Measurements from ENCODE around the gene ZNF225.

DNA sequence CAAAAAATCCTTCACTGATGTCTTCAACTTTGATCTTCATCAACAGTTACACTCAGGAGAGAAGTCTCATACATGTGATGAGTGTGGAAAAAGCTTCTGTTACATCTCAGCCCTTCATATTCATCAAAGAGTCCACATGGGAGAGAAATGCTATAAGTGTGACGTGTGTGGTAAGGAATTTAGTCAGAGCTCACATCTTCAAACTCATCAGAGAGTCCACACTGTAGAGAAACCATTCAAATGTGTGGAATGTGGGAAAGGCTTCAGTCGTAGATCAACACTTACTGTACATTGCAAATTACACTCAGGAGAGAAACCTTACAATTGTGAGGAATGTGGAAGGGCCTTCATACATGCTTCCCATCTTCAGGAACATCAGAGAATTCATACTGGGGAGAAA is 43.3 kb downstream of the ZNF225 start:
- TF ChIP-seq, protein P1, sequence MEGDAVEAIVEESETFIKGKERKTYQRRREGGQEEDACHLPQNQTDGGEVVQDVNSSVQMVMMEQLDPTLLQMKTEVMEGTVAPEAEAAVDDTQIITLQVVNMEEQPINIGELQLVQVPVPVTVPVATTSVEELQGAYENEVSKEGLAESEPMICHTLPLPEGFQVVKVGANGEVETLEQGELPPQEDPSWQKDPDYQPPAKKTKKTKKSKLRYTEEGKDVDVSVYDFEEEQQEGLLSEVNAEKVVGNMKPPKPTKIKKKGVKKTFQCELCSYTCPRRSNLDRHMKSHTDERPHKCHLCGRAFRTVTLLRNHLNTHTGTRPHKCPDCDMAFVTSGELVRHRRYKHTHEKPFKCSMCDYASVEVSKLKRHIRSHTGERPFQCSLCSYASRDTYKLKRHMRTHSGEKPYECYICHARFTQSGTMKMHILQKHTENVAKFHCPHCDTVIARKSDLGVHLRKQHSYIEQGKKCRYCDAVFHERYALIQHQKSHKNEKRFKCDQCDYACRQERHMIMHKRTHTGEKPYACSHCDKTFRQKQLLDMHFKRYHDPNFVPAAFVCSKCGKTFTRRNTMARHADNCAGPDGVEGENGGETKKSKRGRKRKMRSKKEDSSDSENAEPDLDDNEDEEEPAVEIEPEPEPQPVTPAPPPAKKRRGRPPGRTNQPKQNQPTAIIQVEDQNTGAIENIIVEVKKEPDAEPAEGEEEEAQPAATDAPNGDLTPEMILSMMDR (IDR thresholded peaks at IDR 0.05), result no peak
- no peak for TF ChIP-seq POLR2A (IDR thresholded peaks at IDR 0.05)

Measured in body of pancreas (tissue), 4 donors.